GM15510 (cell line): ENCODE results near the gene RALA.

Source experiments
- POLR2A ChIP-seq: IDR thresholded peaks from 3 replicates; pipeline ENCODE4 v1.6.1; 2011; ENCODE audit warnings: borderline replicate concordance; ENCODE audit not compliant: insufficient read length; ENCODE audit errors: extremely low read depth

The RALA gene, protein sequence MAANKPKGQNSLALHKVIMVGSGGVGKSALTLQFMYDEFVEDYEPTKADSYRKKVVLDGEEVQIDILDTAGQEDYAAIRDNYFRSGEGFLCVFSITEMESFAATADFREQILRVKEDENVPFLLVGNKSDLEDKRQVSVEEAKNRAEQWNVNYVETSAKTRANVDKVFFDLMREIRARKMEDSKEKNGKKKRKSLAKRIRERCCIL

GRCh38 chr7:39623047-39623731 is at the start of gene RALA:
TSS of gene RALA (plus strand) at chr7:39623572. CDS start at chr7:39686668, 63,096 bp downstream.
- peak; percentile 91 for TF ChIP-seq POLR2A

DNA sequence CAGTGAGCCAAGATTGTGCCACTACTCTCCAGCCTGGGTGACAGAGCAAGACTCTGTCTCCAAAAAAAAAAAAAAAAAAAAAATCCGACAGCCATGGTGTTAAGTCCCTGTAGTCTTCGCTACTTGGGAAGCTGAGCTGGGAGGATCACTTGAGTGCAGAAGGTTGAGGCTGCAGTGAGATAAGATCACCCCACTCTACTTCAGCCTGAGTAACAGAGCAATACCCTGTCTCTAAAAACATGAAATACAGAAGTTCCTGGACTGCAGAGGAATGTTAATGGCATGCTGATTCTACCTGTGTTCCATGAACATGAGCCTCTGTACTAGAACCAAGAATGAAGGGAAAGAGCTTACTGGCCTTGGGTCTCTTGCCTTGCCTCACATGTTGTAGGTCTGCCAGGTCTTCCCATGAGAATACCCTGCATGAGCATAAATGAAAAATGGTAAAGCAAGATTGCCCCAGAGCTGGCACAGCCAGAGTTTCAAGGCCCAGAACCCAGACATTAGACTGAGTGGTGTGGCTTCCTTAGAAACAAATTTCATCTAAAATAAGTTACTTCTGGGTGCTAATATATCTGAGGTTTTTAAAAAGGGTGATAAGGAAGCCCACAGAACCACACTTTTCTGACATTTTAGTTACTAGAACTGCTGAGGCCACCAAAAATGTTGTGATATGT is 48.6 kb upstream of the RALA start:
- TF ChIP-seq POLR2A, result no peak

DNA sequence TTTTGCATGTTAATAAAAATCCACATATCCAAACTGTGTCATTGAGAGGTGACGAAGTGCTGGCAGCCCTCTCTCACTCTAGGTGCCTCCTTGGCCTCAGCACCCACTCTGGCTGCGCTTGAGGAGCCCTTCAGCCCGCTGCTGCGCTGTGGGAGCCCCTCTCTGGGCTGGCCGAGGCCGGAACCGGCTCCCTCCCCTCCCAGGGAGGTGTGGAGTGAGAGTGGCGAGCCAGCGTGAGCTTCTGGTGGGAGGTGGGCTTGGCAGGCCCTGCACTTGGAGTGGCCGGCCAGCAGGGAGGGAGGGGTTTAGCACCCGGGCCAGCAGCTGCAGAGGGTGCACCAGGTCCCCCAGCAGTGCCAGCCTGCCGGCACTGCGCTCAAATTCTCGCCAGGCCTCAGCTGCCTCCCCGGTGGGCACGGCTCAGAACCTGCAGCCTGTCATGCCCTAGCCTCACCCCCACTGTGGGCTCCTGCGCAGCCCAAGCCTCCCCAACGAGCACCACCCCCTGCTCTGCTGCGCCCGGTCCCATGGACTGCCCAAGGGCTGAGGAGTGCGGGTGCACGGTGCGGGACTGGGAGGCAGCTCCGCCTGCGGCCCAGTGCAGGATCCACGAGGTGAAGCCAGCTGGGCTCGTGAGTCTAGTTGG is 46.0 kb upstream of the RALA start:
- TF ChIP-seq POLR2A, result no peak

GRCh38 chr7:39580149-39580874 is 43.1 kb upstream of the RALA start:
- no peak for TF ChIP-seq POLR2A

GRCh38 chr7:39582536-39582935 is 40.8 kb upstream of the RALA start:
- no peak for TF ChIP-seq POLR2A

DNA sequence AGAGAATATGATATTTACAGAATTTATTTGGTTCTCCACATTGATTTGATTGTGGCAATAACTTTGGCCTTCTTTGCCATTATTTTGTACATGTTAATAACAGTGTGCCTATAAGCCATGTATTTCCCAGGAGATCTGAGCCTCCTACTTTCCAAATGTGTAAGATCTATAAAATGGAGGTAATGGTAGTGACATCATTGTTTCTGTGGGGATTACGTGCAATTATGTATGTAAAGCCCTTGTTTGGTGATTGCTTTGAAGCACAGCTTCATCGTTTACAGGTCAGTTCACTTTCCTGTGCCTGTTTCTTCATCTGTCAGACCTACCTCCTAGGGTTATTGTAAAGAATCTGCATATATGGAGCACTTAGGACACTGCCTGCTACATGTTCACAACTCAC is 39.8 kb upstream of the RALA start:
- no peak for TF ChIP-seq POLR2A

GRCh38 chr7:39587393-39587792 is 36.0 kb upstream of the RALA start:
- no peak for TF ChIP-seq POLR2A

DNA sequence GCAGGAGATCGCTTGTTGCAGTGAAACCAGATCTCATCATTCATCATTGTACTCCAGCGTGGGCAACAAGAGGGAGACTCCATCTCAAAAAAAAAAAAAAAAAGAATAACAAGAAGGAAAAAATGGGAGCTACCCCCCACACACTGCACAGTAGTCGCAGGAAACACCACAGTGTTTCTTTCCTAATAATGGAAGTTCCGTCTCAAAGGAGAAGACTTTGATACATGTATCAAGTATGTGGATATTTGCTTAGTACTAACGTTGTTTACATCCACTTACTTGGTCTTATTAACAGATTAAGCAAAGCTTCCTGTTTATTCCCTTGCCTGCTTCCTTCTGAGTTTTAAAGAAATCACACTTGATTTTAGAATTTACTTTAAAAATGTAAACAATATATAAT is 35.0 kb upstream of the RALA start:
- TF ChIP-seq POLR2A, result no peak

- TF ChIP-seq POLR2A, result no peak
Observed at GRCh38 chr7:39589323-39590111, 33.9 kb upstream of the RALA start.

- TF ChIP-seq POLR2A, result no peak
Observed at GRCh38 chr7:39592586-39592985, 30.8 kb upstream of the RALA start.

GRCh38 chr7:39594988-39595620 is 28.3 kb upstream of the RALA start:
- TF ChIP-seq POLR2A, result no peak

GRCh38 chr7:39602351-39602750 is 21.0 kb upstream of the RALA start:
- TF ChIP-seq POLR2A, result no peak

DNA sequence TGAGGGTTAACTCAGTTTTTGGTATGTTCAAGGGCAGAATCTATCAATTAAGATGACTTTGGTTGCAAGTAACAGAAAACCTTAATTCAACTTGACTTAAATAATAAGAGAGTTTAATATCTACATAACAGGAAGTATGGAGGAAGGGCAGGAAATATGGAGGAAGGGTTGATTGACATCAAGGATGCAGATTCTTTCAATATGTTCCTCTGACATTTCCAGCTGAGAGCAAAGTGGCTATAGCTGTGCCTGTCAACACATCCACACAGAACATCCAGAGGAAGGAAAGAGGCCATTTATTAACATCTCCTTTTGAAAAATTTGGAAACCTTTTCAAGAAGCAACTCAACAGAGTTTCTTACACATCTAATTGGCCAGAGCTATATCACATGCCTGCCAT is 19.4 kb upstream of the RALA start:
- no peak for TF ChIP-seq POLR2A
